GM03348 (cell line): Measurements from ENCODE around the gene RENBP.

Experiments used
- DNase-seq: peaks from one replicate; pipeline ENCODE4 v3.0.0; 2012; ENCODE audit warnings: low spot score

The RENBP gene

GRCh38 chrX:153933748-153934147 lies 10.7 kb downstream of the RENBP start:
- peak; percentile 27 for DNase-seq

GRCh38 chrX:153932220-153932915 lies 12.1 kb downstream of the RENBP start:
- no peak for DNase-seq

- DNase-seq, result no peak
These were observed 12.7 kb downstream of the RENBP start for GRCh38 chrX:153931748-153932147.

GRCh38 chrX:153931151-153931550 lies 13.3 kb downstream of the RENBP start:
- no peak for DNase-seq

GRCh38 chrX:153930011-153930910 lies 14.2 kb downstream of the RENBP start:
- DNase-seq, result no peak

GRCh38 chrX:153929576-153929975 lies 14.9 kb downstream of the RENBP start:
- DNase-seq, result no peak

- DNase-seq, result no peak
These were observed 15.6 kb downstream of the RENBP start for GRCh38 chrX:153928846-153929245.

- DNase-seq, result peak; percentile 95
These were observed 16.3 kb downstream of the RENBP start for GRCh38 chrX:153927922-153928760.

- DNase-seq, result peak; percentile 14
These were observed 16.8 kb downstream of the RENBP start for GRCh38 chrX:153927672-153927921.

GRCh38 chrX:153926858-153927671 lies 17.4 kb downstream of the RENBP start:
- peak; percentile 20 for DNase-seq

- no peak for DNase-seq
These were observed 17.9 kb downstream of the RENBP start for GRCh38 chrX:153926552-153926857.

- DNase-seq, result no peak
These were observed 18.5 kb downstream of the RENBP start, which contains the start of gene ARHGAP4 for GRCh38 chrX:153925739-153926551. Gene ARHGAP4, minus strand, starts transcription at chrX:153926264. Its CDS starts 62 bp downstream, at chrX:153926202.

- DNase-seq, result no peak
These were observed 19.1 kb downstream of the RENBP start for GRCh38 chrX:153925387-153925738.

- DNase-seq, result peak; percentile 37
These were observed 20.1 kb downstream of the RENBP start for GRCh38 chrX:153924149-153924861.

- peak; percentile 61 for DNase-seq
These were observed 21.2 kb downstream of the RENBP start for GRCh38 chrX:153922932-153923857.

- no peak for DNase-seq
These were observed 22.7 kb downstream of the RENBP start for GRCh38 chrX:153921511-153922446.

- no peak for DNase-seq
These were observed 23.4 kb downstream of the RENBP start for GRCh38 chrX:153921070-153921469.

- DNase-seq, result no peak
These were observed 23.9 kb downstream of the RENBP start for GRCh38 chrX:153920546-153920945.
